KMS-11 (cell line): Measurements from ENCODE around the gene SLC7A1.
"Not testable (repeated sequence)": the region's sequence is repeated elsewhere in the genome, so short reads cannot be mapped to it uniquely, and the experiment has no call there.

Experiments used
- H2AFZ ChIP-seq: fragments of 200-600 bp; sonication (generic); 2 replicates; pipeline ENCODE4 v1.6.1; 2016; ENCODE audit warnings: antibody characterized with exemption, mixed run types, low read depth
- H3K27ac ChIP-seq: fragments of 200-600 bp; sonication (generic); 2 replicates; pipeline ENCODE4 v1.6.1; 2016; ENCODE audit warnings: mild to moderate bottlenecking, mixed run types
- H3K27me3 ChIP-seq: fragments of 200-600 bp; sonication (generic); 2 replicates; pipeline ENCODE4 v1.6.1; 2017; ENCODE audit warnings: mild to moderate bottlenecking, low read depth, mixed run types, moderate library complexity; ENCODE audit not compliant: insufficient read depth
- H3K36me3 ChIP-seq: fragments of 200-600 bp; sonication (generic); 2 replicates; pipeline ENCODE4 v1.6.1; 2017; ENCODE audit warnings: mild to moderate bottlenecking, mixed run types; ENCODE audit not compliant: insufficient read depth
- H3K4me1 ChIP-seq: fragments of 200-600 bp; sonication (generic); 2 replicates; pipeline ENCODE4 v1.6.1; 2016; ENCODE audit warnings: mild to moderate bottlenecking, low read depth, mixed run types; ENCODE audit not compliant: poor library complexity, severe bottlenecking
- H3K4me2 ChIP-seq: fragments of 200-600 bp; sonication (generic); 2 replicates; pipeline ENCODE4 v1.7.0; 2016; ENCODE audit warnings: mild to moderate bottlenecking, mixed run types
- H3K4me3 ChIP-seq: fragments of 200-600 bp; sonication (generic); IDR thresholded peaks from 2 replicates; pipeline ENCODE4 v1.6.1; 2017; ENCODE audit warnings: low read depth, low read length, mixed read lengths; ENCODE audit not compliant: insufficient read depth
- H3K79me2 ChIP-seq: fragments of 200-600 bp; sonication (generic); 2 replicates; pipeline ENCODE4 v1.6.1; 2016; ENCODE audit warnings: low read depth, mixed run types; ENCODE audit not compliant: insufficient read depth
- H3K9ac ChIP-seq: fragments of 200-600 bp; sonication (generic); 2 replicates; pipeline ENCODE4 v1.6.1; 2016; ENCODE audit warnings: mild to moderate bottlenecking, mixed run types
- H4K20me1 ChIP-seq: fragments of 200-600 bp; sonication (generic); 2 replicates; pipeline ENCODE4 v1.6.1; 2016; ENCODE audit warnings: mild to moderate bottlenecking, mixed run types; ENCODE audit not compliant: insufficient read depth
- CTCF ChIP-seq: fragments of 200-600 bp; sonication (generic); conservative IDR thresholded peaks from 2 replicates; pipeline ENCODE4 v1.6.1; 2017; ENCODE audit warnings: low read depth, mild to moderate bottlenecking, antibody characterized with exemption, low read length, moderate library complexity, mixed read lengths

The SLC7A1 gene

GRCh38 chr13:29595380-29596063 is at the start of gene SLC7A1:
SLC7A1 (minus strand) TSS chr13:29595688; CDS start chr13:29536188, 59,500 bp downstream.
- TF ChIP-seq CTCF, result no peak
- H3K4me1 ChIP-seq, result peaks cover 14% of the 10 kb centered on the region
- H3K27me3 ChIP-seq, result no peaks in the 10 kb centered on the region
- no peaks in the 10 kb centered on the region for H4K20me1 ChIP-seq
- peak within 1 kb of the TSS; percentile 92 for H3K9ac ChIP-seq
- H3K27ac ChIP-seq, result peak within 1 kb of the TSS; percentile 86
- H2AFZ ChIP-seq, result peak within 1 kb of the TSS; percentile 64
- H3K79me2 ChIP-seq, result peaks cover 41% of the 10 kb centered on the region
- peak within 1 kb of the TSS; percentile 97 for H3K4me2 ChIP-seq
- no peak within 1 kb of the TSS for H3K4me3 ChIP-seq
- H3K36me3 ChIP-seq, result no peaks in the 10 kb centered on the region

GRCh38 chr13:29640665-29641064 is 45.2 kb upstream of the SLC7A1 start:
- no peaks in the 10 kb centered on the region for H3K36me3 ChIP-seq
- H3K9ac ChIP-seq, result no peak overlapping the region
- H4K20me1 ChIP-seq, result no peaks in the 10 kb centered on the region
- no peak overlapping the region for H2AFZ ChIP-seq
- H3K4me3 ChIP-seq, result no peak overlapping the region
- no peak overlapping the region for H3K27ac ChIP-seq
- H3K27me3 ChIP-seq, result no peaks in the 10 kb centered on the region
- no peaks in the 10 kb centered on the region for H3K79me2 ChIP-seq
- TF ChIP-seq CTCF, result no peak
- H3K4me1 ChIP-seq, result no peaks in the 10 kb centered on the region
- H3K4me2 ChIP-seq, result no peak overlapping the region

- H3K27me3 ChIP-seq, H4K20me1 ChIP-seq, H3K79me2 ChIP-seq, H3K36me3 ChIP-seq, H3K4me1 ChIP-seq, H2AFZ ChIP-seq, H3K9ac ChIP-seq, H3K27ac ChIP-seq, H3K4me2 ChIP-seq, H3K4me3 ChIP-seq: not testable (repeated sequence)
Measured at GRCh38 chr13:29636831-29637230, 41.3 kb upstream of the SLC7A1 start.

GRCh38 chr13:29624997-29625396 is 29.5 kb upstream of the SLC7A1 start:
- Histone ChIP-seq H3K36me3 (no peaks in the 10 kb centered on the region), H3K4me2 (no peak overlapping the region), H3K79me2 (no peaks in the 10 kb centered on the region), H2AFZ (no peak overlapping the region), H3K27me3 (no peaks in the 10 kb centered on the region), H3K9ac (no peak overlapping the region), H3K4me1 (no peaks in the 10 kb centered on the region), H3K4me3 (no peak overlapping the region), H4K20me1 (no peaks in the 10 kb centered on the region), H3K27ac (no peak overlapping the region)
- TF ChIP-seq CTCF, result no peak

GRCh38 chr13:29621841-29622240 is 26.4 kb upstream of the SLC7A1 start:
- H3K4me2 ChIP-seq, result no peak overlapping the region
- H2AFZ ChIP-seq, result no peak overlapping the region
- H3K27ac ChIP-seq, result no peak overlapping the region
- H3K79me2 ChIP-seq, result no peaks in the 10 kb centered on the region
- H3K27me3 ChIP-seq, result no peaks in the 10 kb centered on the region
- H3K36me3 ChIP-seq, result no peaks in the 10 kb centered on the region
- no peak overlapping the region for H3K4me3 ChIP-seq
- H4K20me1 ChIP-seq, result no peaks in the 10 kb centered on the region
- no peaks in the 10 kb centered on the region for H3K4me1 ChIP-seq
- TF ChIP-seq CTCF, result no peak
- no peak overlapping the region for H3K9ac ChIP-seq
